OCI-LY7 (cell line): Measurements from ENCODE around the gene GLI3. TPM values are rescaled to one million over a fixed set of nuclear protein-coding genes. Genes with fewer than 3 reads are reported as not detected.

Source experiments
- BruUV-seq: library from RNA; stranded (reverse); fragments of 400-500 nt; replicated peaks from 2 replicates; lab custom pipeline; 2021; lab: Mats Ljungman, UMichigan
- CTCF ChIA-PET: fragments of 300-600 bp; sonication (Branson Sonifier 250); formaldehyde crosslinking; loops from one replicate; lab custom pipeline; 2022; ENCODE audit warnings: antibody characterized with exemption; ENCODE audit not compliant: unreplicated experiment; lab: Charles Lee
- POLR2A ChIA-PET: fragments of 300-600 bp; sonication (Branson Sonifier 250); formaldehyde crosslinking; loops from one replicate; lab custom pipeline; 2022; ENCODE audit warnings: antibody characterized with exemption; lab: Charles Lee
- DNase-seq: peaks from one replicate; pipeline ENCODE4 v3.0.0-alpha.2; 2015; ENCODE audit warnings: low spot score
- H2AFZ ChIP-seq: fragments of 200-600 bp; sonication (generic), shearing (Covaris generic); 2 replicates; pipeline ENCODE4 v1.6.1; 2014; ENCODE audit warnings: mild to moderate bottlenecking, antibody characterized with exemption, low read length, moderate library complexity
- H3K27ac ChIP-seq: fragments of 200-600 bp; sonication (generic); 2 replicates; pipeline ENCODE4 v1.5.1; 2014; ENCODE audit warnings: mixed run types, low read depth, mild to moderate bottlenecking, moderate library complexity, low read length, inconsistent platforms; ENCODE audit not compliant: poor library complexity, severe bottlenecking
- H3K36me3 ChIP-seq: fragments of 200-600 bp; sonication (generic); 2 replicates; pipeline ENCODE4 v1.6.1; 2014; ENCODE audit warnings: mild to moderate bottlenecking, antibody characterized with exemption, low read length, moderate library complexity, mixed read lengths; ENCODE audit not compliant: insufficient read depth
- H3K4me1 ChIP-seq: fragments of 200-600 bp; sonication (generic); 2 replicates; pipeline ENCODE4 v1.5.1; 2014; ENCODE audit warnings: mild to moderate bottlenecking, low read length; ENCODE audit not compliant: insufficient read depth, poor library complexity, severe bottlenecking
- H3K4me2 ChIP-seq: fragments of 200-600 bp; sonication (generic); 2 replicates; pipeline ENCODE4 v1.6.1; 2014; ENCODE audit warnings: mild to moderate bottlenecking, low read length
- H3K4me3 ChIP-seq: fragments of 200-600 bp; sonication (generic); 2 replicates; pipeline ENCODE4 v1.5.1; 2014; ENCODE audit warnings: mild to moderate bottlenecking, low read depth, low read length; ENCODE audit not compliant: poor library complexity, severe bottlenecking
- H3K79me2 ChIP-seq: fragments of 200-600 bp; sonication (generic); 2 replicates; pipeline ENCODE4 v1.6.1; 2016; ENCODE audit warnings: low read depth, mild to moderate bottlenecking, low read length, moderate library complexity, mixed read lengths; ENCODE audit not compliant: insufficient read depth
- H3K9me2 ChIP-seq: fragments of 200-600 bp; sonication (generic); 2 replicates; pipeline ENCODE4 v1.6.1; 2016; ENCODE audit warnings: mild to moderate bottlenecking, low read length, mixed read lengths; ENCODE audit not compliant: insufficient read depth
- H3K9me3 ChIP-seq: fragments of 200-600 bp; sonication (generic); 2 replicates; pipeline ENCODE4 v1.6.1; 2014; ENCODE audit warnings: mild to moderate bottlenecking, mixed run types, low read length, mixed read lengths
- H4K20me1 ChIP-seq: fragments of 200-600 bp; sonication (generic); 2 replicates; pipeline ENCODE4 v1.6.1; 2014; ENCODE audit warnings: mild to moderate bottlenecking, antibody characterized with exemption, low read length, moderate library complexity, mixed read lengths; ENCODE audit not compliant: insufficient read depth
- EZH2phosphoT487 ChIP-seq: fragments of 200-600 bp; sonication (generic); IDR thresholded peaks from 2 replicates; pipeline ENCODE4 v1.6.1; 2018; ENCODE audit warnings: low read depth, borderline replicate concordance, mild to moderate bottlenecking, mixed run types, antibody characterized with exemption, low read length, moderate library complexity, mixed read lengths
- intact Hi-C: fragments of 100-400 bp; cut with micrococcal nuclease; formaldehyde crosslinking; loops from one replicate; pipeline ENCODE4 v1.10.0; 2022; ENCODE audit not compliant: unreplicated experiment
- total RNA-seq, 2 experiments: library from RNA; depleted of rRNA in 1 of 2; stranded (reverse); fragments of >200 nt in 1 of 2; shearing (Covaris generic) in 1 of 2; gene quantifications; 2 replicates each; pipeline ENCODE4 v1.2.3, GENCODE V29; 2014 to 2022
- TF ChIP-seq, protein P1 (sequence below): fragments of 200-600 bp; sonication (generic); conservative IDR thresholded peaks from 2 replicates; pipeline ENCODE4 v1.5.1; 2014; ENCODE audit warnings: mild to moderate bottlenecking, antibody characterized with exemption, low read length, moderate library complexity, mixed read lengths

GLI3 gene
- total RNA-seq, 2 experiments from 2014 or later: not detected

DNA sequence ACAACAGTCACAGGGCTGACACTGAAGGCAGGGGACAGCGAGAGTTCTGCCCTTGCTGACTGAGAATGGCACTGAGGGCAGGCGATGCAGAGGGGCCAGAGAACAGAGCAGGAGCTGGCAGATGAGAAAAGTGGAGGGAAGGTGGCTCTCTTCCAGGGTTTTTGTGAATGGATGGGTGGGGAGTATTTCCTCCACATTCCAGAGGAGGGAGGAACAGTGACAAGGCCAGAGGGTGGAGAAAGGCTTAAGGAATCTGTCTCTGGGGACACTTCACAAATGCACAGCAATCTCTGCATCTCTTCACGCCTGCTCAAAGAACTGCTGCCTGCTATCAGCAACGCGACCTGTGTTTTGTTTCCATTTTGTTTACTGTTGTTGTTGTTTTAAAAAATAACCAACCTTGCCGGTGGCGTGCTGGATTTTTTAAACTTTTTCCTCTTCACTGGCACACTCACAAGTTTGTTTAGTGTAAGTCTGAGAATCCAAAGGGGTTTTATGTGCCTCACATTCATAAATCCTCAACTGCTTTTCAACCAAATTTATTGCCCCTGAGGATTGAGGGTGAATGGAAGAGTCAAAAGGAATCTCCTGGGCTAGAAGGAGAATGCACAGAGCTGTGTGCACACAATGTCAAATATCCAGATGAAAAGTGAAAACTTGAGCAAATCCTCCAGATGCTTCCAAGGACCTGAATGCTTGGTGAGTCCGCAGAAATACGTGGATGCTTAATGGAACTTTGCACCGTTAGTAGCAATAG is 129.3 kb downstream of the GLI3 start:
- Histone ChIP-seq H3K79me2 (no peaks in the 10 kb centered on the region), H2AFZ (no peak overlapping the region), H3K4me1 (no peaks in the 10 kb centered on the region), H3K36me3 (no peaks in the 10 kb centered on the region), H3K27ac (no peak overlapping the region), H3K4me2 (no peak overlapping the region), H3K9me3 (no peaks in the 10 kb centered on the region), H4K20me1 (no peaks in the 10 kb centered on the region), H3K9me2 (no peaks in the 10 kb centered on the region), H3K4me3 (no peak overlapping the region)
- DNase-seq: no peak
- no peak for TF ChIP-seq EZH2phosphoT487
- TF ChIP-seq, protein P1, sequence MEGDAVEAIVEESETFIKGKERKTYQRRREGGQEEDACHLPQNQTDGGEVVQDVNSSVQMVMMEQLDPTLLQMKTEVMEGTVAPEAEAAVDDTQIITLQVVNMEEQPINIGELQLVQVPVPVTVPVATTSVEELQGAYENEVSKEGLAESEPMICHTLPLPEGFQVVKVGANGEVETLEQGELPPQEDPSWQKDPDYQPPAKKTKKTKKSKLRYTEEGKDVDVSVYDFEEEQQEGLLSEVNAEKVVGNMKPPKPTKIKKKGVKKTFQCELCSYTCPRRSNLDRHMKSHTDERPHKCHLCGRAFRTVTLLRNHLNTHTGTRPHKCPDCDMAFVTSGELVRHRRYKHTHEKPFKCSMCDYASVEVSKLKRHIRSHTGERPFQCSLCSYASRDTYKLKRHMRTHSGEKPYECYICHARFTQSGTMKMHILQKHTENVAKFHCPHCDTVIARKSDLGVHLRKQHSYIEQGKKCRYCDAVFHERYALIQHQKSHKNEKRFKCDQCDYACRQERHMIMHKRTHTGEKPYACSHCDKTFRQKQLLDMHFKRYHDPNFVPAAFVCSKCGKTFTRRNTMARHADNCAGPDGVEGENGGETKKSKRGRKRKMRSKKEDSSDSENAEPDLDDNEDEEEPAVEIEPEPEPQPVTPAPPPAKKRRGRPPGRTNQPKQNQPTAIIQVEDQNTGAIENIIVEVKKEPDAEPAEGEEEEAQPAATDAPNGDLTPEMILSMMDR: no peak
- no TSS peak for BruUV-seq
- intact Hi-C loops: no loop called here
- POLR2A ChIA-PET: interaction anchor here (0.6 kb wide), 1 partner anchor 1657 kb away, joined by 10 read pairs; no protein-coding TSS in a partner anchor
- CTCF ChIA-PET: no interaction called here

GRCh38 chr7:42106562-42106961 is 130.4 kb downstream of the GLI3 start:
- TF ChIP-seq, protein P1: no peak
- TF ChIP-seq EZH2phosphoT487: no peak
- no peaks in the 10 kb centered on the region for H3K4me1 ChIP-seq
- H2AFZ ChIP-seq: no peak overlapping the region
- no peak overlapping the region for H3K4me2 ChIP-seq
- BruUV-seq: no TSS peak
- H3K79me2 ChIP-seq: no peaks in the 10 kb centered on the region
- ChIA-PET CTCF (no interaction called here), POLR2A (no interaction called here)
- H4K20me1 ChIP-seq: no peaks in the 10 kb centered on the region
- no peaks in the 10 kb centered on the region for H3K9me2 ChIP-seq
- DNase-seq: no peak
- no peak overlapping the region for H3K4me3 ChIP-seq
- no peaks in the 10 kb centered on the region for H3K36me3 ChIP-seq
- no peaks in the 10 kb centered on the region for H3K9me3 ChIP-seq
- intact Hi-C loops: no loop called here
- no peak overlapping the region for H3K27ac ChIP-seq
